Measurements from ENCODE around the gene C1RL. TPM values are rescaled to one million over a fixed set of nuclear protein-coding genes. Genes with fewer than 3 reads are reported as not detected.

Gene C1RL
- total and polyA plus RNA-seq, 2 of the 4 experiments (the other 2 are of a cell fraction): 9.1 to 12.3 TPM

GRCh38 chr12:7141351-7142005 is 32.5 kb upstream of the C1RL start:
- no peak for ATAC-seq (ENCODE audit: low read depth)
- Histone ChIP-seq H3K18ac (ENCODE audit: low read depth, low read length) (no peak overlapping the region), H3K4me2 (ENCODE audit: low read depth, low read length) (no peak overlapping the region), H2AK5ac (ENCODE audit: low read depth, low read length) (no peak overlapping the region), H2BK15ac (ENCODE audit: low read depth, low read length) (no peak overlapping the region), H4K5ac (ENCODE audit: low read depth, low read length) (no peak overlapping the region), H2AK9ac (replicated peaks; ENCODE audit: low read depth, low read length, poor library complexity) (no peak overlapping the region), H4K20me1 (ENCODE audit: insufficient read depth, low read length) (0 out of 2 replicates have a peak, but pooled peaks cover 3% of the 10 kb centered on the region), H3K4me1 (ENCODE audit: control insufficient read depth, insufficient read depth, low read length) (peaks cover 2% of the 10 kb centered on the region; the same call in 1 of the 2 replicates), H3K4ac (ENCODE audit: low read depth, low read length) (no peak overlapping the region), H3K9me3 (ENCODE audit: control insufficient read depth, insufficient read depth, low read length) (no peaks in the 10 kb centered on the region), H3K9ac (ENCODE audit: low read depth, low read length) (no peak overlapping the region), H3K23ac (ENCODE audit: low read depth, low read length) (no peak overlapping the region), H2BK20ac (ENCODE audit: low read depth, low read length) (no peak overlapping the region), H3K14ac (replicated peaks; ENCODE audit: low read depth, low read length) (no peak overlapping the region), H2BK5ac (ENCODE audit: low read depth, low read length, poor library complexity, severe bottlenecking) (no peak overlapping the region), H3K56ac (ENCODE audit: extremely low read depth, insufficient read depth, low read length) (no peak overlapping the region), H2BK120ac (ENCODE audit: low read depth, low read length) (no peak overlapping the region), H3K9me1 (ENCODE audit: insufficient read depth, low read length) (no peaks in the 10 kb centered on the region), H3K4me3 (ENCODE audit: insufficient read depth, low read depth, low read length) (no peak overlapping the region), H3K27ac (ENCODE audit: insufficient read depth, low read length) (no peak overlapping the region), H4K8ac (ENCODE audit: low read depth in 2 of 2, low read length in 2 of 2) (no peak overlapping the region), H3K79me1 (ENCODE audit: low read depth in 1 of 2, low read length in 2 of 2) (no peaks in the 10 kb centered on the region), H4K91ac (ENCODE audit: insufficient read depth, low read depth, low read length) (no peak overlapping the region), H3K36me3 (ENCODE audit: control insufficient read depth, insufficient read depth, low read length) (peaks cover 43% of the 10 kb centered on the region), H3K27me3 (ENCODE audit: control insufficient read depth, insufficient read depth, low read length) (no peaks in the 10 kb centered on the region), H2AFZ (replicated peaks; ENCODE audit: low read length, poor library complexity) (no peak overlapping the region)
- ChIA-PET POLR2A (ENCODE audit: unreplicated experiment) (no interaction called here), CTCF (interaction anchor here (0.5 to 1.1 kb wide), 3 partner anchors 14 to 692 kb away, joined by 3 to 4 read pairs (median 3); no protein-coding TSS in a partner anchor)
- 60% methylated on average over 1 of the region's 7 CpGs; no CpG with 5 or more reads in 1 of the 2 experiments for WGBS, 2 experiments (ENCODE audit: extremely low coverage in 2 of 2, insufficient read length in 1 of 2)
- intact Hi-C loops (cut with micrococcal nuclease) (loop anchor here (1.0 kb wide), 2 partner anchors 47 to 497 kb away; no protein-coding TSS in a partner anchor), dilution Hi-C loops (cut with HindIII; ENCODE audit: low sequenced_read_pairs, unreplicated experiment) (no loop called here), in situ Hi-C loops (cut with MboI; ENCODE audit: low sequenced_read_pairs) (no loop called here)
- BruUV-seq (replicated peaks): no TSS peak
- TF ChIP-seq ELK1 (IDR thresholded peaks at IDR 0.05; ENCODE audit: borderline replicate concordance, low read depth, low read length) (no peak), MXI1 (IDR thresholded peaks at IDR 0.05; ENCODE audit: borderline replicate concordance, low read depth, low read length) (no peak), MAFK (IDR thresholded peaks at IDR 0.05; ENCODE audit: low read depth, low read length) (no peak), BHLHE40 (IDR thresholded peaks at IDR 0.05; ENCODE audit: low read depth, low read length) (no peak), CHD1 (IDR thresholded peaks at IDR 0.05; ENCODE audit: low read depth, low read length) (no peak), NFE2L2 (IDR thresholded peaks at IDR 0.05; ENCODE audit: low read depth, low read length) (no peak), RFX5 (IDR thresholded peaks at IDR 0.05; ENCODE audit: low read depth, low read length) (no peak), RAD21 (IDR thresholded peaks at IDR 0.05; ENCODE audit: low read length) (no peak), CEBPB (IDR thresholded peaks at IDR 0.05; ENCODE audit: low read depth, low read length) (no peak), USF2 (IDR thresholded peaks at IDR 0.05; ENCODE audit: low read depth, low read length) (no peak), SMC3 (IDR thresholded peaks at IDR 0.05; ENCODE audit: low read depth, low read length) (no peak), MAZ (IDR thresholded peaks at IDR 0.05; ENCODE audit: borderline replicate concordance, low read depth, low read length) (no peak), CTCF (conservative IDR thresholded peaks at IDR 0.05; ENCODE audit: low read depth, low read length) (no peak), POLR2A (IDR thresholded peaks at IDR 0.05; ENCODE audit: low read depth, low read length) (no peak), RCOR1 (IDR thresholded peaks at IDR 0.05; ENCODE audit: insufficient replicate concordance, low read length) (no peak), FOS (IDR thresholded peaks at IDR 0.05; ENCODE audit: low read depth, low read length) (no peak)
- no peak for DNase-seq

Measured in IMR-90 (cell line).